ENCODE results near the gene RPS19BP1. TPM values are rescaled to one million over a fixed set of nuclear protein-coding genes. Genes with fewer than 3 reads are reported as not detected.

The RPS19BP1 gene
- total RNA-seq, 6 donors from 2014 or later, result 71.2 to 168 (median 106) TPM

GRCh38 chr22:39490135-39490798, 42.3 kb downstream of the RPS19BP1 start:
- no peak overlapping the region for H3K27ac ChIP-seq
- DNase-seq (peak in 1 of 2 donors; percentile 92), ATAC-seq (ENCODE audit: low FRiP score in 2 of 2) (peak; percentile 75 to 90)
- 49 to 57% methylated on average over 12 to 13 of the region's 13 CpGs for WGBS, 2 donors
- H3K27me3 ChIP-seq, result no peaks in the 10 kb centered on the region
- H3K4me1 ChIP-seq, result peaks cover 0 to 17% (median 6%) of the 10 kb centered on the region in 4 donors
- H3K4me3 ChIP-seq, result no peak overlapping the region
- H3K9me3 ChIP-seq, result no peaks in the 10 kb centered on the region
- no peak for TF ChIP-seq POLR2A (IDR thresholded peaks at IDR 0.05)
- no peak for TF ChIP-seq POLR2AphosphoS5 (IDR thresholded peaks at IDR 0.05)
- TF ChIP-seq EP300 (IDR thresholded peaks at IDR 0.05), result no peak
- TF ChIP-seq, protein P1, sequence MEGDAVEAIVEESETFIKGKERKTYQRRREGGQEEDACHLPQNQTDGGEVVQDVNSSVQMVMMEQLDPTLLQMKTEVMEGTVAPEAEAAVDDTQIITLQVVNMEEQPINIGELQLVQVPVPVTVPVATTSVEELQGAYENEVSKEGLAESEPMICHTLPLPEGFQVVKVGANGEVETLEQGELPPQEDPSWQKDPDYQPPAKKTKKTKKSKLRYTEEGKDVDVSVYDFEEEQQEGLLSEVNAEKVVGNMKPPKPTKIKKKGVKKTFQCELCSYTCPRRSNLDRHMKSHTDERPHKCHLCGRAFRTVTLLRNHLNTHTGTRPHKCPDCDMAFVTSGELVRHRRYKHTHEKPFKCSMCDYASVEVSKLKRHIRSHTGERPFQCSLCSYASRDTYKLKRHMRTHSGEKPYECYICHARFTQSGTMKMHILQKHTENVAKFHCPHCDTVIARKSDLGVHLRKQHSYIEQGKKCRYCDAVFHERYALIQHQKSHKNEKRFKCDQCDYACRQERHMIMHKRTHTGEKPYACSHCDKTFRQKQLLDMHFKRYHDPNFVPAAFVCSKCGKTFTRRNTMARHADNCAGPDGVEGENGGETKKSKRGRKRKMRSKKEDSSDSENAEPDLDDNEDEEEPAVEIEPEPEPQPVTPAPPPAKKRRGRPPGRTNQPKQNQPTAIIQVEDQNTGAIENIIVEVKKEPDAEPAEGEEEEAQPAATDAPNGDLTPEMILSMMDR (IDR thresholded peaks at IDR 0.05), result no peak
- peaks cover 0 to 11% (median 2%) of the 10 kb centered on the region in 4 donors for H3K36me3 ChIP-seq

GRCh38 chr22:39489094-39490068, 43.2 kb downstream of the RPS19BP1 start:
- TF ChIP-seq EP300 (IDR thresholded peaks at IDR 0.05) (no peak), POLR2A (IDR thresholded peaks at IDR 0.05) (no peak), POLR2AphosphoS5 (IDR thresholded peaks at IDR 0.05) (no peak)
- ATAC-seq (ENCODE audit: low FRiP score in 2 of 2), result peak; percentile 18 to 35
- no peaks in the 10 kb centered on the region for H3K27me3 ChIP-seq
- no peak overlapping the region for H3K4me3 ChIP-seq
- 84 to 85% methylated on average over 17 of the region's 17 CpGs for WGBS, 2 donors
- no peaks in the 10 kb centered on the region for H3K9me3 ChIP-seq
- peaks cover 0 to 11% (median 2%) of the 10 kb centered on the region in 4 donors for H3K36me3 ChIP-seq
- DNase-seq, result no peak
- peaks cover 0 to 17% (median 6%) of the 10 kb centered on the region in 4 donors for H3K4me1 ChIP-seq
- H3K27ac ChIP-seq, result no peak overlapping the region

DNA sequence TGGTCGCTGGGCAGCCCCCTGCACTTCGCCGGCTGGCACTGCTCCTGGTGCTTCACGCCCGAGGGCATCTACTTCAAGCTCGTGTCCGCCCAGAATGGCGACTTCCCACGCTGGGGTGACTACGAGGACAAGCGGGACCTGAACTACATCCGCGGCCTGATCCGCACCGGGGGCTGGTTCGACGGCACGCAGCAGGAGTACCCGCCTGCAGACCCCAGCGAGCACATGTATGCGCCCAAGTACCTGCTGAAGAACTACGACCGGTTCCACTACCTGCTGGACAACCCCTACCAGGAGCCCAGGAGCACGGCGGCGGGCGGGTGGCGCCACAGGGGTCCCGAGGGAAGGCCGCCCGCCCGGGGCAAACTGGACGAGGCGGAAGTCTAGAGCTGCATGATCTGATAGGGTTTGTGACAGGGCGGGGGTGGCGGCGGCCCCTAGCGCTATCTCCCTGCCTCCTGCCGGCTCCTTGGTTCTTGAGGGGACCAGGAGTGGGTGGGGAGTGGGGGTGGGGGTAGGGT, 43.9 kb downstream of the RPS19BP1 start:
- H3K4me3 ChIP-seq, result no peak overlapping the region
- no peaks in the 10 kb centered on the region for H3K9me3 ChIP-seq
- ATAC-seq (ENCODE audit: low FRiP score in 2 of 2) (no peak), DNase-seq (peak in 1 of 2 donors; percentile 83)
- TF ChIP-seq POLR2AphosphoS5 (IDR thresholded peaks at IDR 0.05) (no peak), POLR2A (IDR thresholded peaks at IDR 0.05) (no peak)
- no peak overlapping the region for H3K27ac ChIP-seq
- no peaks in the 10 kb centered on the region for H3K27me3 ChIP-seq
- 93 to 100% methylated on average over 6 to 25 of the region's 39 CpGs for WGBS, 2 donors
- H3K36me3 ChIP-seq, result peaks cover 0 to 11% (median 2%) of the 10 kb centered on the region in 4 donors
- peaks cover 0 to 17% (median 4%) of the 10 kb centered on the region in 4 donors for H3K4me1 ChIP-seq

- ATAC-seq (ENCODE audit: low FRiP score in 2 of 2), result no peak
- 96 to 97% methylated on average over 42 to 70 of the region's 70 CpGs for WGBS, 2 donors
- H3K27me3 ChIP-seq, result no peaks in the 10 kb centered on the region
- no peak overlapping the region for H3K27ac ChIP-seq
- TF ChIP-seq, protein P1 (IDR thresholded peaks at IDR 0.05), result no peak
- TF ChIP-seq EP300 (IDR thresholded peaks at IDR 0.05) (no peak), POLR2AphosphoS5 (IDR thresholded peaks at IDR 0.05) (no peak), POLR2A (IDR thresholded peaks at IDR 0.05) (no peak)
- no peak overlapping the region for H3K4me3 ChIP-seq
- peak in 1 of 2 donors; percentile 85 for DNase-seq
- H3K4me1 ChIP-seq, result peaks cover 0 to 11% (median 4%) of the 10 kb centered on the region in 4 donors
- no peaks in the 10 kb centered on the region for H3K9me3 ChIP-seq
- peaks cover 0 to 11% (median 2%) of the 10 kb centered on the region in 4 donors for H3K36me3 ChIP-seq
Measured at GRCh38 chr22:39487826-39488520, 44.6 kb downstream of the RPS19BP1 start.

- WGBS, 2 donors, result 91 to 92% methylated on average over 35 to 45 of the region's 45 CpGs
- ATAC-seq (ENCODE audit: low FRiP score in 2 of 2) (no peak), DNase-seq (peak in 1 of 2 donors; percentile 82)
- TF ChIP-seq EP300 (IDR thresholded peaks at IDR 0.05) (no peak), POLR2AphosphoS5 (IDR thresholded peaks at IDR 0.05) (no peak), POLR2A (IDR thresholded peaks at IDR 0.05) (no peak)
- TF ChIP-seq, protein P1 (IDR thresholded peaks at IDR 0.05), result no peak
- peaks cover 0 to 11% (median 2%) of the 10 kb centered on the region in 4 donors for H3K36me3 ChIP-seq
- no peak overlapping the region for H3K4me3 ChIP-seq
- no peaks in the 10 kb centered on the region for H3K27me3 ChIP-seq
- no peak overlapping the region for H3K27ac ChIP-seq
- H3K4me1 ChIP-seq, result peaks cover 0 to 11% (median 4%) of the 10 kb centered on the region in 4 donors
- H3K9me3 ChIP-seq, result no peaks in the 10 kb centered on the region
Measured at GRCh38 chr22:39486951-39487825, 45.4 kb downstream of the RPS19BP1 start.
